Glutamatergic neuron (in vitro differentiated cells): Measurements from ENCODE around the gene EIF2B4. TPM values are rescaled to one million over a fixed set of nuclear protein-coding genes. Genes with fewer than 3 reads are reported as not detected.

Experiments
- DNase-seq: peaks from one replicate; pipeline ENCODE4 v3.0.0; 2022
- H3K27ac Mint-ChIP-seq: one replicate; pipeline ENCODE4 v1.8.0; 2020; ENCODE audit warnings: mild to moderate bottlenecking, mixed read lengths, inconsistent platforms; ENCODE audit not compliant: unreplicated experiment
- H3K27me3 Mint-ChIP-seq: one replicate; pipeline ENCODE4 v1.8.0; 2020; ENCODE audit warnings: mild to moderate bottlenecking, moderate library complexity, mixed read lengths, inconsistent platforms; ENCODE audit not compliant: unreplicated experiment
- H3K36me3 Mint-ChIP-seq: one replicate; pipeline ENCODE4 v1.8.0; 2020; ENCODE audit warnings: mild to moderate bottlenecking, mixed read lengths, inconsistent platforms; ENCODE audit not compliant: unreplicated experiment
- H3K4me1 Mint-ChIP-seq: one replicate; pipeline ENCODE4 v1.8.0; 2020; ENCODE audit warnings: mild to moderate bottlenecking, low read depth, mixed read lengths, inconsistent platforms; ENCODE audit not compliant: unreplicated experiment
- H3K4me3 Mint-ChIP-seq: one replicate; pipeline ENCODE4 v1.8.0; 2020; ENCODE audit warnings: mild to moderate bottlenecking, mixed read lengths, inconsistent platforms; ENCODE audit not compliant: unreplicated experiment
- H3K9me3 Mint-ChIP-seq: one replicate; pipeline ENCODE4 v1.8.0; 2020; ENCODE audit warnings: mild to moderate bottlenecking, moderate library complexity, mixed read lengths, inconsistent platforms; ENCODE audit not compliant: unreplicated experiment
- total RNA-seq: library from RNA; stranded (reverse); fragmentation: NEBNext Ultra II Directional; extraction: Animal tissue kit (Norgen Biotek cat#: 25700); gene quantifications from one replicate; pipeline ENCODE4 v1.2.1, GENCODE V29; 2021; ENCODE audit not compliant: unreplicated experiment
- TF ChIP-seq, protein P1 (sequence below): fragments of 200-600 bp; sonication (generic); IDR thresholded peaks from one replicate; pipeline ENCODE4 v1.5.0; 2021; ENCODE audit not compliant: partially characterized antibody, unreplicated experiment

EIF2B4 gene
- total RNA-seq, 1 donor from 2014 or later, result 53.6 TPM

DNA sequence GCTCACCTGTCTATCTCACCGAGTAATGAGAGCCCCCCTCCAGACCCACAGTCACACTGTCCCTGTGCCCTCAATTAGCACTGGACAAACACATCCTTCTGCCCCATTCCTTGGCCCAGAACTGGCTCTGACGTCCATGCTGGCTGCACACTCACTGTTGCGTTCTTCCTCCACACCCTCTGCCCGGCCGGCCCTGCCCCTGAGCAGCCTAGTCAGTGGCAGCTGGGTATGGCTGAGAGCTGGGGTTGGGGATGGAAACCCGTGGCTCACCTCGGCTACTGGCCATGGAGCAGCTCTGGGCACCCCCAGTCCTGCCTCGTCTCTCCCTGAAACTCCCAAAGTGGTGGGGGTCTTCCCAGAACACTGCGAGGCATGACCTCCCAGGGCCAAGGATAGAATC is 55.4 kb downstream of the EIF2B4 start:
- no peak for DNase-seq
- TF ChIP-seq, protein P1, sequence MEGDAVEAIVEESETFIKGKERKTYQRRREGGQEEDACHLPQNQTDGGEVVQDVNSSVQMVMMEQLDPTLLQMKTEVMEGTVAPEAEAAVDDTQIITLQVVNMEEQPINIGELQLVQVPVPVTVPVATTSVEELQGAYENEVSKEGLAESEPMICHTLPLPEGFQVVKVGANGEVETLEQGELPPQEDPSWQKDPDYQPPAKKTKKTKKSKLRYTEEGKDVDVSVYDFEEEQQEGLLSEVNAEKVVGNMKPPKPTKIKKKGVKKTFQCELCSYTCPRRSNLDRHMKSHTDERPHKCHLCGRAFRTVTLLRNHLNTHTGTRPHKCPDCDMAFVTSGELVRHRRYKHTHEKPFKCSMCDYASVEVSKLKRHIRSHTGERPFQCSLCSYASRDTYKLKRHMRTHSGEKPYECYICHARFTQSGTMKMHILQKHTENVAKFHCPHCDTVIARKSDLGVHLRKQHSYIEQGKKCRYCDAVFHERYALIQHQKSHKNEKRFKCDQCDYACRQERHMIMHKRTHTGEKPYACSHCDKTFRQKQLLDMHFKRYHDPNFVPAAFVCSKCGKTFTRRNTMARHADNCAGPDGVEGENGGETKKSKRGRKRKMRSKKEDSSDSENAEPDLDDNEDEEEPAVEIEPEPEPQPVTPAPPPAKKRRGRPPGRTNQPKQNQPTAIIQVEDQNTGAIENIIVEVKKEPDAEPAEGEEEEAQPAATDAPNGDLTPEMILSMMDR, result no peak
- Mint-ChIP-seq H3K27ac (no peak overlapping the region), H3K36me3 (peaks cover 13% of the 10 kb centered on the region), H3K9me3 (no peaks in the 10 kb centered on the region), H3K4me3 (no peak overlapping the region), H3K27me3 (peaks cover 4% of the 10 kb centered on the region), H3K4me1 (peaks cover 2% of the 10 kb centered on the region)

Other genes starting within 250 kb of the EIF2B4 start
- gene ABHD1, start 246.5 kb downstream of the EIF2B4 start, total RNA-seq, result not detected
- 35.5 TPM for gene PREB, start 235.7 kb downstream of the EIF2B4 start, total RNA-seq
- not detected for gene PRR30, start 230.9 kb downstream of the EIF2B4 start, total RNA-seq
- gene TCF23, start 221.3 kb downstream of the EIF2B4 start, total RNA-seq, result not detected
- 58.8 TPM for gene ATRAID, start 158.3 kb downstream of the EIF2B4 start, total RNA-seq
- gene SLC5A6, start 158.1 kb downstream of the EIF2B4 start, total RNA-seq, result 40.0 TPM
- gene CAD, start 153.0 kb downstream of the EIF2B4 start, total RNA-seq, result 38.5 TPM
- gene SLC30A3, start 107.3 kb downstream of the EIF2B4 start, total RNA-seq, result 1.3 TPM
- gene DNAJC5G, start 94.9 kb downstream of the EIF2B4 start, total RNA-seq, result not detected
- 2.0 TPM for gene TRIM54, start 87.9 kb downstream of the EIF2B4 start, total RNA-seq
- 1.9 TPM for gene UCN, start 61.9 kb downstream of the EIF2B4 start, total RNA-seq
- 56.6 TPM for gene MPV17, start 47.2 kb downstream of the EIF2B4 start, total RNA-seq
- 111 TPM for gene GTF3C2, start 13.6 kb downstream of the EIF2B4 start, total RNA-seq
- gene SNX17, start 278 bp upstream of the EIF2B4 start, total RNA-seq, result 72.5 TPM
- gene ZNF513, start 10.4 kb upstream of the EIF2B4 start, total RNA-seq, result 30.2 TPM
- 84.9 TPM for gene PPM1G, start 39.3 kb upstream of the EIF2B4 start, total RNA-seq
- 142 TPM for gene NRBP1, start 58.3 kb upstream of the EIF2B4 start, total RNA-seq
- 4.2 TPM for gene KRTCAP3, start 72.0 kb upstream of the EIF2B4 start, total RNA-seq
- 43.6 TPM for gene IFT172, start 119.4 kb upstream of the EIF2B4 start, total RNA-seq
- gene FNDC4, start 124.9 kb upstream of the EIF2B4 start, total RNA-seq, result 15.2 TPM
- 0.61 TPM for gene GCKR, start 126.5 kb upstream of the EIF2B4 start, total RNA-seq
- gene ZNF512, start 212.7 kb upstream of the EIF2B4 start, total RNA-seq, result 93.1 TPM